H1 (cell line): ENCODE results near the gene KIF26A. TPM values are rescaled to one million over a fixed set of nuclear protein-coding genes. Genes with fewer than 3 reads are reported as not detected.

Experiments used
- ZNF274 ChIP-seq: IDR thresholded peaks from 2 replicates; pipeline ENCODE4 v1.7.0; 2012; ENCODE audit warnings: low read length, borderline replicate concordance; ENCODE audit errors: extremely low read depth
- polyA plus RNA-seq, 7 experiments: library from polyadenylated mRNA; depleted of rRNA in 3 of 7; stranded (reverse) in 5 of 7; unstranded in 2 of 7; fragments of >200 nt in 5 of 7; fragments of 200-250 nt in 2 of 7; gene quantifications; 1 replicate in 5 of 7; 2 replicates in 1 of 7; 4 replicates in 1 of 7; pipeline versions ENCODE4 v1.2.1 to v1.2.3, GENCODE V29; 2011 to 2013; ENCODE audit warnings: missing spikeins in 2 of 7, mixed read lengths in 2 of 7
- total RNA-seq: library from RNA; stranded (reverse); fragmentation: NEBNext Ultra II Directional; extraction: Animal tissue kit (Norgen Biotek cat#: 25700); gene quantifications from 2 replicates; pipeline ENCODE4 v1.2.1, GENCODE V29; 2021
- TF ChIP-seq, protein P1 (sequence below): IDR thresholded peaks from 2 replicates; pipeline ENCODE4 v1.6.1; 2012; ENCODE audit warnings: low read length, inconsistent platforms

Gene KIF26A
- total and polyA plus RNA-seq, 2 of the 8 experiments (the other 6 are each of a cell fraction or from before 2014, with no cell fraction given): 11.5 to 41.6 TPM

- TF ChIP-seq, protein P1, sequence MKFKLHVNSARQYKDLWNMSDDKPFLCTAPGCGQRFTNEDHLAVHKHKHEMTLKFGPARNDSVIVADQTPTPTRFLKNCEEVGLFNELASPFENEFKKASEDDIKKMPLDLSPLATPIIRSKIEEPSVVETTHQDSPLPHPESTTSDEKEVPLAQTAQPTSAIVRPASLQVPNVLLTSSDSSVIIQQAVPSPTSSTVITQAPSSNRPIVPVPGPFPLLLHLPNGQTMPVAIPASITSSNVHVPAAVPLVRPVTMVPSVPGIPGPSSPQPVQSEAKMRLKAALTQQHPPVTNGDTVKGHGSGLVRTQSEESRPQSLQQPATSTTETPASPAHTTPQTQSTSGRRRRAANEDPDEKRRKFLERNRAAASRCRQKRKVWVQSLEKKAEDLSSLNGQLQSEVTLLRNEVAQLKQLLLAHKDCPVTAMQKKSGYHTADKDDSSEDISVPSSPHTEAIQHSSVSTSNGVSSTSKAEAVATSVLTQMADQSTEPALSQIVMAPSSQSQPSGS: no peak
- TF ChIP-seq ZNF274: no peak
These were observed 11.6 kb upstream of the KIF26A start (continued) for GRCh38 chr14:104126753-104127152.
